Mesendoderm (in vitro differentiated cells): ENCODE results near the gene GTPBP10.
"Not testable (repeated sequence)": the region's sequence is repeated elsewhere in the genome, so short reads cannot be mapped to it uniquely, and the experiment has no call there.

Source experiments
- DNase-seq: peaks from one replicate; pipeline ENCODE4 v3.0.0; 2013
- H2AK5ac ChIP-seq: 2 replicates; pipeline ENCODE4 v1.6.1; 2013; ENCODE audit warnings: low read length, inconsistent platforms
- H2BK120ac ChIP-seq: 2 replicates; pipeline ENCODE4 v1.6.1; 2013; ENCODE audit warnings: low read depth, mild to moderate bottlenecking, low read length, moderate library complexity, mixed read lengths
- H2BK15ac ChIP-seq: replicated peaks from 2 replicates; pipeline ENCODE4 v1.6.1; 2013; ENCODE audit warnings: low read depth, mild to moderate bottlenecking, moderate library complexity
- H2BK5ac ChIP-seq: 2 replicates; pipeline ENCODE4 v1.6.1; 2013; ENCODE audit warnings: low read length, inconsistent platforms
- H3K18ac ChIP-seq: 2 replicates; pipeline ENCODE4 v1.6.1; 2013; ENCODE audit warnings: mild to moderate bottlenecking, low read length, mixed read lengths
- H3K23ac ChIP-seq: one replicate; pipeline ENCODE4 v1.6.1; 2013; ENCODE audit warnings: low read length
- H3K27ac ChIP-seq: 2 replicates; pipeline ENCODE4 v1.5.1; 2013; ENCODE audit warnings: low read depth, mild to moderate bottlenecking, inconsistent platforms, low read length, moderate library complexity
- H3K27me3 ChIP-seq: 2 replicates; pipeline ENCODE4 v1.6.1; 2013; ENCODE audit warnings: low read length, control low read depth, mild to moderate bottlenecking, inconsistent platforms; ENCODE audit not compliant: insufficient read depth, poor library complexity
- H3K36me3 ChIP-seq: 2 replicates; pipeline ENCODE4 v1.6.1; 2013; ENCODE audit warnings: low read length, inconsistent platforms; ENCODE audit not compliant: control insufficient read depth, insufficient read depth
- H3K4ac ChIP-seq: one replicate; pipeline ENCODE4 v1.6.1; 2013; ENCODE audit warnings: low read depth, mild to moderate bottlenecking, low read length, moderate library complexity
- H3K4me1 ChIP-seq: 2 replicates; pipeline ENCODE4 v1.6.1; 2013; ENCODE audit warnings: low read depth, low read length, inconsistent platforms; ENCODE audit not compliant: control insufficient read depth
- H3K4me2 ChIP-seq: 2 replicates; pipeline ENCODE4 v1.6.1; 2013; ENCODE audit warnings: low read length
- H3K4me3 ChIP-seq: 2 replicates; pipeline ENCODE4 v1.5.1; 2013; ENCODE audit warnings: mild to moderate bottlenecking, low read length
- H3K56ac ChIP-seq: one replicate; pipeline ENCODE4 v1.6.1; 2013; ENCODE audit warnings: low read length
- H3K79me1 ChIP-seq: 2 replicates; pipeline ENCODE4 v1.6.1; 2013; ENCODE audit warnings: low read length, inconsistent platforms
- H3K79me2 ChIP-seq: 2 replicates; pipeline ENCODE4 v1.6.1; 2013; ENCODE audit warnings: mild to moderate bottlenecking, low read length; ENCODE audit not compliant: control insufficient read depth, insufficient read depth
- H3K9ac ChIP-seq: 2 replicates; pipeline ENCODE4 v1.6.1; 2013; ENCODE audit warnings: low read length, inconsistent platforms
- H4K5ac ChIP-seq: one replicate; pipeline ENCODE4 v1.6.1; 2013; ENCODE audit warnings: low read length
- H4K8ac ChIP-seq: one replicate; pipeline ENCODE4 v1.6.1; 2013; ENCODE audit warnings: low read depth, mild to moderate bottlenecking, control low read depth, low read length, moderate library complexity
- WGBS: extraction: QIAGEN DNeasy Blood & Tissue Kit; methylation state at CpG from one replicate; pipeline ENCODE4 v1.1.7; 2013; ENCODE audit warnings: low lambda C conversion rate, missing lambda C conversion rate; ENCODE audit not compliant: insufficient coverage; ENCODE audit errors: extremely low coverage; 5-methylcytosine and 5-hydroxymethylcytosine counted together

GTPBP10 gene

GRCh38 chr7:90347759-90348158 is 1.2 kb downstream of the GTPBP10 start:
- no peak overlapping the region for H2BK15ac ChIP-seq
- H3K4me1 ChIP-seq = peaks cover 3% of the 10 kb centered on the region
- H4K5ac ChIP-seq = no peak overlapping the region
- no peak overlapping the region for H3K4ac ChIP-seq
- no peak overlapping the region for H2AK5ac ChIP-seq
- H3K56ac ChIP-seq = no peak overlapping the region
- 100% methylated on average over 2 of the region's 4 CpGs for WGBS
- H3K9ac ChIP-seq = no peak overlapping the region
- H3K79me1 ChIP-seq = peaks cover 11% of the 10 kb centered on the region
- H3K23ac ChIP-seq = no peak overlapping the region
- no peak overlapping the region for H2BK5ac ChIP-seq
- no peak overlapping the region for H3K4me2 ChIP-seq
- no peaks in the 10 kb centered on the region for H3K36me3 ChIP-seq
- H3K79me2 ChIP-seq = peaks cover 12% of the 10 kb centered on the region
- H3K18ac ChIP-seq = no peak overlapping the region
- no peak overlapping the region for H3K27ac ChIP-seq
- H3K4me3 ChIP-seq = no peak overlapping the region
- no peaks in the 10 kb centered on the region for H3K27me3 ChIP-seq
- DNase-seq = no peak
- no peak overlapping the region for H2BK120ac ChIP-seq
- no peak overlapping the region for H4K8ac ChIP-seq

- no peak overlapping the region for H2BK120ac ChIP-seq
- WGBS = no CpG with 5 or more reads among the region's 4 CpGs
- H3K56ac ChIP-seq = no peak overlapping the region
- H3K4me3 ChIP-seq = no peak overlapping the region
- peaks cover 12% of the 10 kb centered on the region for H3K79me2 ChIP-seq
- H3K4me1 ChIP-seq = peaks cover 3% of the 10 kb centered on the region
- no peak overlapping the region for H3K4ac ChIP-seq
- peaks cover 11% of the 10 kb centered on the region for H3K79me1 ChIP-seq
- H4K8ac ChIP-seq = no peak overlapping the region
- H2AK5ac ChIP-seq = no peak overlapping the region
- no peak overlapping the region for H4K5ac ChIP-seq
- no peaks in the 10 kb centered on the region for H3K27me3 ChIP-seq
- H2BK5ac ChIP-seq = no peak overlapping the region
- H3K27ac ChIP-seq = peak overlapping the region; percentile 42
- H3K9ac ChIP-seq = no peak overlapping the region
- no peak overlapping the region for H3K23ac ChIP-seq
- H3K4me2 ChIP-seq = no peak overlapping the region
- H3K18ac ChIP-seq = no peak overlapping the region
- DNase-seq = peak; percentile 83
- H2BK15ac ChIP-seq = no peak overlapping the region
- H3K36me3 ChIP-seq = no peaks in the 10 kb centered on the region
Measured at GRCh38 chr7:90349305-90349704, 2.8 kb downstream of the GTPBP10 start.

GRCh38 chr7:90350032-90350431 is 3.5 kb downstream of the GTPBP10 start:
- peaks cover 11% of the 10 kb centered on the region for H3K79me1 ChIP-seq
- H3K79me2 ChIP-seq = peaks cover 12% of the 10 kb centered on the region
- H4K5ac ChIP-seq, H2BK5ac ChIP-seq, H2AK5ac ChIP-seq, H3K23ac ChIP-seq, H3K4me3 ChIP-seq, H3K56ac ChIP-seq, H3K4me2 ChIP-seq, H3K36me3 ChIP-seq, H3K18ac ChIP-seq, H3K4me1 ChIP-seq, H2BK15ac ChIP-seq, H3K27ac ChIP-seq, H3K9ac ChIP-seq, H3K27me3 ChIP-seq, H4K8ac ChIP-seq, DNase-seq, H3K4ac ChIP-seq, H2BK120ac ChIP-seq: not testable (repeated sequence)
- WGBS = no CpG with 5 or more reads among the region's 3 CpGs

DNA sequence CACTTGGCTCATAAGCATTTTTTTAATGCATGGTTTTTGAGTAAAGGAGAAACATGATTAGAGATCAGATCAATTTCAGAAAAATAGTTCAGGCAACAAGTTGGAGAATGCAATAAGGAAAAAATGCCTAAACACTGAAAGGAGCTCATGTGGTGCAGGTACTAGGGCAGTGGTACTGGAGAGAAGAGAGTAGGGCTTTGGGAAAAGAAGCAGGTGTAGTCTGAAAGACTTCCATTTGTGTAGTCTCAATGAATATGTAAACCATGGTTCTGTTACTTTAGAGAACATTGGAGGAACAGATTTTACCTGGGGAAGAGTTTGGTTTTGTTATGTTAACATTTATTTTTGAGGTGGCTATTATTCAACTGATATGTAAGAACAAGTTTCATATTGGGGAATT is 5.5 kb downstream of the GTPBP10 start:
- H4K8ac ChIP-seq = no peak overlapping the region
- H3K4me1 ChIP-seq = peaks cover 3% of the 10 kb centered on the region
- no peaks in the 10 kb centered on the region for H3K36me3 ChIP-seq
- H3K4me3 ChIP-seq = no peak overlapping the region
- no peak overlapping the region for H3K4me2 ChIP-seq
- H2BK15ac ChIP-seq = no peak overlapping the region
- no peaks in the 10 kb centered on the region for H3K27me3 ChIP-seq
- peaks cover 9% of the 10 kb centered on the region for H3K79me1 ChIP-seq
- H3K27ac ChIP-seq = no peak overlapping the region
- no peak overlapping the region for H3K4ac ChIP-seq
- peaks cover 10% of the 10 kb centered on the region for H3K79me2 ChIP-seq
- H3K56ac ChIP-seq = no peak overlapping the region
- H2AK5ac ChIP-seq = no peak overlapping the region
- no peak overlapping the region for H2BK120ac ChIP-seq
- no peak overlapping the region for H4K5ac ChIP-seq
- no peak for DNase-seq
- H3K18ac ChIP-seq = no peak overlapping the region
- no peak overlapping the region for H3K9ac ChIP-seq
- H2BK5ac ChIP-seq = no peak overlapping the region
- no peak overlapping the region for H3K23ac ChIP-seq

DNA sequence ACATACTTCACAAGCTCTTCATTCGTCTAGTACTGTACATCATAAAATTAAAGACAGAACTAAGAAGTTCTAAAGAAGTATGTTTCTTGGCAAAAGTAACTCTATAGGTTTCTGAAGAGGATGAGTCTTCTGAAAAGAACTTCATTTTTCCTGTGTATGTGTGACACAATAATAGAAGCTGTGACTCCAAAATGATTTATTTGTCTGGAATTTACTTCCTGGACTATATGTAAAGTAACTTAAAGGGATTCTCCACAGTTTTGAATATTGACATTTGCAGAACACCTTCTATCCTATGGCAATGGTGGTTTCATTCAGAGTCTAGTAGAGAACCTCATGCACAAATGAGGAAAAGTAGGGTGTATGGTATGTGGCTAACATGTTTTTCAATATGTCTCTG is 36.9 kb downstream of the GTPBP10 start:
- DNase-seq = no peak
- Histone ChIP-seq H2AK5ac (no peak overlapping the region), H3K79me2 (no peaks in the 10 kb centered on the region), H2BK15ac (no peak overlapping the region), H3K56ac (no peak overlapping the region), H3K4me2 (no peak overlapping the region), H3K79me1 (no peaks in the 10 kb centered on the region), H3K18ac (no peak overlapping the region), H3K23ac (no peak overlapping the region), H4K8ac (no peak overlapping the region), H3K4me1 (no peaks in the 10 kb centered on the region), H3K27me3 (no peaks in the 10 kb centered on the region), H3K27ac (no peak overlapping the region), H2BK5ac (no peak overlapping the region), H3K4ac (no peak overlapping the region), H3K36me3 (no peaks in the 10 kb centered on the region), H4K5ac (no peak overlapping the region), H2BK120ac (no peak overlapping the region), H3K4me3 (no peak overlapping the region), H3K9ac (no peak overlapping the region)
- no CpG with 5 or more reads among the region's 1 CpG for WGBS

GRCh38 chr7:90383861-90384260 is 37.3 kb downstream of the GTPBP10 start:
- Histone ChIP-seq H4K5ac (no peak overlapping the region), H3K56ac (no peak overlapping the region), H3K4me1 (no peaks in the 10 kb centered on the region), H3K27me3 (no peaks in the 10 kb centered on the region), H3K18ac (no peak overlapping the region), H2AK5ac (no peak overlapping the region), H4K8ac (no peak overlapping the region), H3K4ac (no peak overlapping the region), H2BK15ac (no peak overlapping the region), H3K27ac (no peak overlapping the region), H3K23ac (no peak overlapping the region), H3K79me1 (no peaks in the 10 kb centered on the region), H3K36me3 (no peaks in the 10 kb centered on the region), H3K79me2 (no peaks in the 10 kb centered on the region), H2BK5ac (no peak overlapping the region), H3K4me2 (no peak overlapping the region), H2BK120ac (no peak overlapping the region), H3K4me3 (no peak overlapping the region), H3K9ac (no peak overlapping the region)
- no CpG with 5 or more reads among the region's 3 CpGs for WGBS
- no peak for DNase-seq
